Measurements from ENCODE around the gene GTF2H1. TPM values are rescaled to one million over a fixed set of nuclear protein-coding genes. Genes with fewer than 3 reads are reported as not detected.

GTF2H1 gene
- total RNA-seq: 34.0 TPM

GRCh38 chr11:18321969-18322711 is at the start of gene GTF2H1, which contains the start of gene HPS5:
TSS of gene GTF2H1 (plus strand) at chr11:18322567. CDS start at chr11:18333075, 10,508 bp downstream.
TSS of gene HPS5 (minus strand) at chr11:18322140. CDS start at chr11:18317858, 4,282 bp downstream.
- Histone ChIP-seq H3K4me3 (ENCODE audit: low read length) (peak within 1 kb of the TSS; percentile 84), H3K27me3 (ENCODE audit: insufficient read depth, low read length) (no peaks in the 10 kb centered on the region), H3K9me3 (ENCODE audit: low read depth, low read length) (no peaks in the 10 kb centered on the region), H3K4me1 (ENCODE audit: insufficient read depth, low read length) (peaks cover 47% of the 10 kb centered on the region)

GRCh38 chr11:18277565-18278271 is 44.6 kb upstream of the GTF2H1 start:
- Histone ChIP-seq H3K27me3 (ENCODE audit: insufficient read depth, low read length) (no peaks in the 10 kb centered on the region), H3K4me3 (ENCODE audit: low read length) (no peak overlapping the region), H3K9me3 (ENCODE audit: low read depth, low read length) (no peaks in the 10 kb centered on the region), H3K4me1 (ENCODE audit: insufficient read depth, low read length) (peaks cover 55% of the 10 kb centered on the region)

- H3K4me3 ChIP-seq (ENCODE audit: low read length): no peak overlapping the region
- H3K27me3 ChIP-seq (ENCODE audit: insufficient read depth, low read length): no peaks in the 10 kb centered on the region
- H3K9me3 ChIP-seq (ENCODE audit: low read depth, low read length): no peaks in the 10 kb centered on the region
- H3K4me1 ChIP-seq (ENCODE audit: insufficient read depth, low read length): peaks cover 60% of the 10 kb centered on the region
Measured at GRCh38 chr11:18280438-18281045, 41.8 kb upstream of the GTF2H1 start.

GRCh38 chr11:18282626-18283025 is 39.7 kb upstream of the GTF2H1 start:
- Histone ChIP-seq H3K27me3 (ENCODE audit: insufficient read depth, low read length) (no peaks in the 10 kb centered on the region), H3K4me1 (ENCODE audit: insufficient read depth, low read length) (peaks cover 48% of the 10 kb centered on the region), H3K9me3 (ENCODE audit: low read depth, low read length) (no peaks in the 10 kb centered on the region), H3K4me3 (ENCODE audit: low read length) (no peak overlapping the region)

GRCh38 chr11:18285841-18286240 is 36.5 kb upstream of the GTF2H1 start:
- Histone ChIP-seq H3K4me1 (ENCODE audit: insufficient read depth, low read length) (peaks cover 24% of the 10 kb centered on the region), H3K27me3 (ENCODE audit: insufficient read depth, low read length) (no peaks in the 10 kb centered on the region), H3K4me3 (ENCODE audit: low read length) (no peak overlapping the region), H3K9me3 (ENCODE audit: low read depth, low read length) (no peaks in the 10 kb centered on the region)

- no peaks in the 10 kb centered on the region for H3K4me1 ChIP-seq (ENCODE audit: insufficient read depth, low read length)
- H3K27me3 ChIP-seq (ENCODE audit: insufficient read depth, low read length): no peaks in the 10 kb centered on the region
- no peaks in the 10 kb centered on the region for H3K9me3 ChIP-seq (ENCODE audit: low read depth, low read length)
- no peak overlapping the region for H3K4me3 ChIP-seq (ENCODE audit: low read length)
Measured at GRCh38 chr11:18288911-18289310, 33.5 kb upstream of the GTF2H1 start.

- H3K9me3 ChIP-seq (ENCODE audit: low read depth, low read length): no peaks in the 10 kb centered on the region
- no peaks in the 10 kb centered on the region for H3K4me1 ChIP-seq (ENCODE audit: insufficient read depth, low read length)
- H3K27me3 ChIP-seq (ENCODE audit: insufficient read depth, low read length): no peaks in the 10 kb centered on the region
- no peak overlapping the region for H3K4me3 ChIP-seq (ENCODE audit: low read length)
Measured at GRCh38 chr11:18294862-18295261, 27.5 kb upstream of the GTF2H1 start.

- H3K27me3 ChIP-seq (ENCODE audit: insufficient read depth, low read length): no peaks in the 10 kb centered on the region
- no peaks in the 10 kb centered on the region for H3K9me3 ChIP-seq (ENCODE audit: low read depth, low read length)
- no peak overlapping the region for H3K4me3 ChIP-seq (ENCODE audit: low read length)
- H3K4me1 ChIP-seq (ENCODE audit: insufficient read depth, low read length): no peaks in the 10 kb centered on the region
Measured at GRCh38 chr11:18295316-18295715, 27.1 kb upstream of the GTF2H1 start.

GRCh38 chr11:18299721-18300120 is 22.6 kb upstream of the GTF2H1 start:
- H3K27me3 ChIP-seq (ENCODE audit: insufficient read depth, low read length): no peaks in the 10 kb centered on the region
- no peaks in the 10 kb centered on the region for H3K4me1 ChIP-seq (ENCODE audit: insufficient read depth, low read length)
- H3K4me3 ChIP-seq (ENCODE audit: low read length): no peak overlapping the region
- H3K9me3 ChIP-seq (ENCODE audit: low read depth, low read length): no peaks in the 10 kb centered on the region

- no peaks in the 10 kb centered on the region for H3K4me1 ChIP-seq (ENCODE audit: insufficient read depth, low read length)
- H3K9me3 ChIP-seq (ENCODE audit: low read depth, low read length): no peaks in the 10 kb centered on the region
- no peak overlapping the region for H3K4me3 ChIP-seq (ENCODE audit: low read length)
- no peaks in the 10 kb centered on the region for H3K27me3 ChIP-seq (ENCODE audit: insufficient read depth, low read length)
Measured at GRCh38 chr11:18304745-18305144, 17.6 kb upstream of the GTF2H1 start.

GRCh38 chr11:18307461-18308139 is 14.8 kb upstream of the GTF2H1 start:
- Histone ChIP-seq H3K4me1 (ENCODE audit: insufficient read depth, low read length) (peaks cover 18% of the 10 kb centered on the region), H3K9me3 (ENCODE audit: low read depth, low read length) (no peaks in the 10 kb centered on the region), H3K4me3 (ENCODE audit: low read length) (no peak overlapping the region), H3K27me3 (ENCODE audit: insufficient read depth, low read length) (no peaks in the 10 kb centered on the region)

GRCh38 chr11:18308242-18308641 is 14.1 kb upstream of the GTF2H1 start:
- Histone ChIP-seq H3K4me1 (ENCODE audit: insufficient read depth, low read length) (peaks cover 19% of the 10 kb centered on the region), H3K27me3 (ENCODE audit: insufficient read depth, low read length) (no peaks in the 10 kb centered on the region), H3K9me3 (ENCODE audit: low read depth, low read length) (no peaks in the 10 kb centered on the region), H3K4me3 (ENCODE audit: low read length) (no peak overlapping the region)

GRCh38 chr11:18309691-18310090 is 12.7 kb upstream of the GTF2H1 start:
- no peaks in the 10 kb centered on the region for H3K9me3 ChIP-seq (ENCODE audit: low read depth, low read length)
- peaks cover 21% of the 10 kb centered on the region for H3K4me1 ChIP-seq (ENCODE audit: insufficient read depth, low read length)
- no peak overlapping the region for H3K4me3 ChIP-seq (ENCODE audit: low read length)
- H3K27me3 ChIP-seq (ENCODE audit: insufficient read depth, low read length): no peaks in the 10 kb centered on the region

GRCh38 chr11:18310800-18311340 is 11.5 kb upstream of the GTF2H1 start:
- H3K4me3 ChIP-seq (ENCODE audit: low read length): no peak overlapping the region

GRCh38 chr11:18312012-18312411 is 10.4 kb upstream of the GTF2H1 start:
- Histone ChIP-seq H3K9me3 (ENCODE audit: low read depth, low read length) (no peaks in the 10 kb centered on the region), H3K27me3 (ENCODE audit: insufficient read depth, low read length) (no peaks in the 10 kb centered on the region), H3K4me3 (ENCODE audit: low read length) (no peak overlapping the region), H3K4me1 (ENCODE audit: insufficient read depth, low read length) (peaks cover 27% of the 10 kb centered on the region)

More at GRCh38 chr11:18310800-18311340, 11.5 kb upstream of the GTF2H1 start:
- Histone ChIP-seq H3K27me3 (ENCODE audit: insufficient read depth, low read length) (no peaks in the 10 kb centered on the region), H3K9me3 (ENCODE audit: low read depth, low read length) (no peaks in the 10 kb centered on the region), H3K4me1 (ENCODE audit: insufficient read depth, low read length) (peaks cover 27% of the 10 kb centered on the region)
